PC-9 (cell line): Measurements from ENCODE around the gene TYSND1. TPM values are rescaled to one million over a fixed set of nuclear protein-coding genes. Genes with fewer than 3 reads are reported as not detected.
"Not testable (repeated sequence)": the region's sequence is repeated elsewhere in the genome, so short reads cannot be mapped to it uniquely, and the experiment has no call there.

ENCODE experiments used
- BruUV-seq: library from RNA; stranded (reverse); fragments of 400-500 nt; replicated peaks from 2 replicates; lab custom pipeline; 2021; lab: Mats Ljungman, UMichigan
- CTCF ChIA-PET: fragments of 300-600 bp; sonication (Branson Sonifier 250); formaldehyde crosslinking; loops from one replicate; lab custom pipeline; 2022; ENCODE audit warnings: antibody characterized with exemption; lab: Charles Lee
- POLR2A ChIA-PET: fragments of 300-600 bp; sonication (Branson Sonifier 250); formaldehyde crosslinking; loops from one replicate; lab custom pipeline; 2022; ENCODE audit warnings: antibody characterized with exemption; ENCODE audit not compliant: unreplicated experiment; lab: Charles Lee
- DNase-seq, 2 experiments: peaks; one replicate each; pipeline versions ENCODE4 v3.0.0 to v3.0.0-alpha.2; 2015 to 2022; ENCODE audit warnings: mixed read lengths in 1 of 2
- H2AFZ ChIP-seq: fragments of 200-600 bp; sonication (generic); 2 replicates; pipeline ENCODE4 v1.8.1; 2017; ENCODE audit warnings: antibody characterized with exemption
- H3F3A ChIP-seq: fragments of 200-600 bp; sonication (generic); 2 replicates; pipeline ENCODE4 v1.8.1; 2017; ENCODE audit warnings: antibody characterized with exemption, mild to moderate bottlenecking, low read depth; ENCODE audit not compliant: insufficient read depth
- H3K27ac ChIP-seq: fragments of 200-600 bp; sonication (generic); 2 replicates; pipeline ENCODE4 v1.6.1; 2016; ENCODE audit warnings: mixed run types
- H3K27me3 ChIP-seq: fragments of 200-600 bp; sonication (generic); 2 replicates; pipeline ENCODE4 v1.6.1; 2016; ENCODE audit warnings: low read depth, mixed run types; ENCODE audit not compliant: insufficient read depth
- H3K36me3 ChIP-seq: fragments of 200-600 bp; sonication (generic); 2 replicates; pipeline ENCODE4 v1.6.1; 2016; ENCODE audit warnings: low read depth, mixed run types
- H3K4me1 ChIP-seq: fragments of 200-600 bp; sonication (generic); replicated peaks from 2 replicates; pipeline ENCODE4 v1.6.1; 2016; ENCODE audit warnings: mixed run types; ENCODE audit not compliant: insufficient read depth
- H3K4me2 ChIP-seq: fragments of 200-600 bp; sonication (generic); 2 replicates; pipeline ENCODE4 v1.6.1; 2017; ENCODE audit warnings: mixed run types
- H3K4me3 ChIP-seq: fragments of 200-600 bp; sonication (generic); 2 replicates; pipeline ENCODE4 v1.6.1; 2016; ENCODE audit warnings: mixed run types
- H3K79me2 ChIP-seq: fragments of 200-600 bp; sonication (generic); 2 replicates; pipeline ENCODE4 v1.6.1; 2017; ENCODE audit warnings: low read depth, mixed run types
- H3K9me2 ChIP-seq: fragments of 200-600 bp; sonication (generic); 2 replicates; pipeline ENCODE4 v1.8.1; 2017; ENCODE audit warnings: mild to moderate bottlenecking; ENCODE audit not compliant: insufficient read depth
- H3K9me3 ChIP-seq: fragments of 200-600 bp; sonication (generic); 2 replicates; pipeline ENCODE4 v1.8.1; 2016; ENCODE audit warnings: low read depth; ENCODE audit not compliant: insufficient read depth
- H4K20me1 ChIP-seq: fragments of 200-600 bp; sonication (generic); 2 replicates; pipeline ENCODE4 v1.8.1; 2017; ENCODE audit not compliant: insufficient read depth
- CTCF ChIP-seq: fragments of 200-600 bp; sonication (generic); conservative IDR thresholded peaks from 2 replicates; pipeline ENCODE4 v1.6.1; 2017; ENCODE audit warnings: mixed run types, antibody characterized with exemption, mild to moderate bottlenecking, moderate library complexity
- EZH2 ChIP-seq: fragments of 200-600 bp; sonication (generic); IDR thresholded peaks from 2 replicates; pipeline ENCODE4 v1.8.0; 2017; ENCODE audit warnings: antibody characterized with exemption, low read depth
- intact Hi-C: fragments of 100-400 bp; cut with micrococcal nuclease; formaldehyde crosslinking; loops from one replicate; pipeline ENCODE4 v1.10.0; 2022; ENCODE audit not compliant: unreplicated experiment
- total RNA-seq: library from RNA; stranded (reverse); gene quantifications from 2 replicates; pipeline ENCODE4 v1.2.3, GENCODE V29; 2021

TYSND1 gene
- total RNA-seq, 1 experiment from 2014 or later: 28.0 TPM

DNA sequence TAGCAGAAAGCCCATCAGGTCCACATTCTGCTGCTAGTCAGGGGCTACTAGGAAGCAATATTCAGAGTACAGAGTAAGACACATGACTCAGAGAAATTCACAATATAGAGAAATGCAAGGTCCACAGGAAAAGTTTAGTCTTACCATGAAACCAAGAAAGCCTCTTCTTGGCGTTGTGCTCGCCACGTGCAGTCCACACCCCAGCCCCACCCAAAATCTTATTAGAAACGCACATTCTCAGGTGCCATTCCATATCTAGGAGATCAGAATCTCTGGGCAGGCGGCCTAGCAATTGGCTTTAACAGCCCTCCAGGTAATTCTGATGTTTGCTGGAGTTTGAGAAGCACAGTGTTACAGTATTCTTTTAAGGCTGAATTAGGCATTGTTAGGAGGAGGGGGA lies 39.6 kb upstream of the TYSND1 start:
- H3K4me3 ChIP-seq: no peak overlapping the region
- no peaks in the 10 kb centered on the region for H3K36me3 ChIP-seq
- CTCF ChIA-PET: no interaction called here
- H3K27me3 ChIP-seq: no peaks in the 10 kb centered on the region
- H3K9me2 ChIP-seq: no peaks in the 10 kb centered on the region
- intact Hi-C loops: no loop called here
- no TSS peak for BruUV-seq
- no peak overlapping the region for H3K27ac ChIP-seq
- H3K9me3 ChIP-seq: no peaks in the 10 kb centered on the region
- POLR2A ChIA-PET: no interaction called here
- no peaks in the 10 kb centered on the region for H3K79me2 ChIP-seq
- H3K4me1 ChIP-seq: peaks cover 21% of the 10 kb centered on the region
- H4K20me1 ChIP-seq: no peaks in the 10 kb centered on the region
- TF ChIP-seq CTCF (no peak), EZH2 (no peak)
- H3F3A ChIP-seq: peaks cover 6% of the 10 kb centered on the region
- H2AFZ ChIP-seq: no peak overlapping the region
- no peak for DNase-seq
- no peak overlapping the region for H3K4me2 ChIP-seq

GRCh38 chr10:70183304-70183703 lies 36.8 kb upstream of the TYSND1 start:
- Histone ChIP-seq H2AFZ (no peak overlapping the region), H3K27me3 (no peaks in the 10 kb centered on the region), H3K4me2 (no peak overlapping the region), H3K9me2 (no peaks in the 10 kb centered on the region), H3K79me2 (no peaks in the 10 kb centered on the region), H3K27ac (no peak overlapping the region), H4K20me1 (no peaks in the 10 kb centered on the region), H3K4me1 (no peaks in the 10 kb centered on the region), H3K36me3 (no peaks in the 10 kb centered on the region), H3K9me3 (no peaks in the 10 kb centered on the region), H3F3A (no peaks in the 10 kb centered on the region; the same call in 1 of the 2 replicates), H3K4me3 (no peak overlapping the region)
- POLR2A ChIA-PET: no interaction called here
- CTCF ChIA-PET: no interaction called here
- TF ChIP-seq EZH2: no peak
- no peak for TF ChIP-seq CTCF
- intact Hi-C loops: no loop called here
- DNase-seq: no peak
- BruUV-seq: no TSS peak

- H3K27ac ChIP-seq, H2AFZ ChIP-seq, H4K20me1 ChIP-seq, DNase-seq, H3F3A ChIP-seq, H3K79me2 ChIP-seq, H3K4me1 ChIP-seq, H3K4me2 ChIP-seq, H3K9me2 ChIP-seq, H3K27me3 ChIP-seq, H3K9me3 ChIP-seq, POLR2A ChIA-PET, H3K4me3 ChIP-seq, H3K36me3 ChIP-seq, CTCF ChIA-PET, BruUV-seq, intact Hi-C loops: not testable (repeated sequence)
Measured at GRCh38 chr10:70179209-70179608, 32.7 kb upstream of the TYSND1 start.

DNA sequence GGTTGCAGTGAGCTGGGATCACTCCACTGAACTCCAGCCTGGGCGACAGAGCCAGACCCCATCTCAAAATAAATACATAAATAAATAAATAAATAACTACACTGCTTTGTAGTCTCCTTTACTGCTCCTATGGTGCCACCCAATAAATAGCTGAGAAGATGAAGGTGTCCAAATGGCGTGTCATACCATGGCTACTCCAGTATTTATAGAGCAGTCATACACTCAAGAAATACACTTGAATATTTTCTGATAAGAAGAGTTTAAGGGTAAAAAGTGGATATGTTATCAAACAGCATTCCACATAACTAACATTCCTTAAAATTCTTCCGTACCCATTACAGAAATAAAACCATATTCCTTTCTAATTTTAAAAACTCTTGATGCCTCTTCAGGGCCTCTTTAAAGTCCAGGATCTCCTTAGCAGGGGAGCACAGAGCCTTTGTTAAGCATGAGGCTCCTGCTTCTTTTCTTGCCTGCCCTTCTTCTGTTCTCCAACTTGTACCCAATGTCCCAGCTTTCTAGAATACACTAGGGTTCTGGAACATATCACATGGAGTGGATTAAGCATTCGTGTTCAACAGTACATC lies 31.7 kb upstream of the TYSND1 start:
- CTCF ChIA-PET: no interaction called here
- intact Hi-C loops: no loop called here
- BruUV-seq: no TSS peak
- Histone ChIP-seq H3K27ac (no peak overlapping the region), H2AFZ (no peak overlapping the region), H3K79me2 (no peaks in the 10 kb centered on the region), H3F3A (peaks cover 12% of the 10 kb centered on the region; the same call in 1 of the 2 replicates), H4K20me1 (no peaks in the 10 kb centered on the region), H3K4me3 (no peak overlapping the region), H3K4me1 (peaks cover 13% of the 10 kb centered on the region), H3K27me3 (no peaks in the 10 kb centered on the region), H3K9me3 (no peaks in the 10 kb centered on the region), H3K9me2 (no peaks in the 10 kb centered on the region), H3K4me2 (no peak overlapping the region), H3K36me3 (no peaks in the 10 kb centered on the region)
- TF ChIP-seq EZH2 (no peak), CTCF (no peak)
- POLR2A ChIA-PET: no interaction called here
- DNase-seq: no peak
